ENCODE measurements around the gene CHEK1.

DNA sequence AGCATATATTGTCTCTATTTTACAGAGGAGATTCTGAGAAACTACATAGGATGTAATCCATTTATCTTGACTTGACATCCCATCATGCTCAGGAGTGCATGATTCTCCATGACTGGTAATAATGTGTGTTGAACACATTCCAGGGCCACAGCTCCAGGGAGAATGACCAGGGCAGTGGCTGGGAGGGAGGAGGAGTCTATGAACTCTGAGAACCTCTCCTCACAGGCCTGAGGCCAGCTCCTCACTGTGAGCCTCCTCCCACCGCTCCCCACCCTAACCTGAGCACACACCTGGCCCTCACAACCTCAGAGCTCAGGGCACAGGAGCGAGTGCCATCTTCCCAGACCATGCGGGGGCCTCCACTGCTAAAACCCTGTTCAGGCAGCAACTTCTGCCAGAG, 63.7 kb downstream of the CHEK1 start:
- TF ChIP-seq POLR2A (IDR thresholded peaks at IDR 0.05) (no peak), CTCF (IDR thresholded peaks at IDR 0.05 in 4 of 5, conservative IDR thresholded peaks at IDR 0.05 in 1 of 5) (no peak)
